NT2/D1 (cell line): ENCODE measurements around the gene RPP14.

Source experiments
- YY1 ChIP-seq: IDR thresholded peaks from 2 replicates; pipeline ENCODE4 v1.6.1; 2011; ENCODE audit not compliant: insufficient read length, insufficient read depth
- ZNF274 ChIP-seq: IDR thresholded peaks from 2 replicates; pipeline ENCODE4 v1.6.1; 2011; ENCODE audit warnings: mild to moderate bottlenecking, low read depth, low read length

- no peak for TF ChIP-seq ZNF274
- no peak for TF ChIP-seq YY1
These were observed 17.9 kb upstream of the RPP14 start for GRCh38 chr3:58288011-58288728.
